ENCODE results near the gene PITPNM1. TPM values are rescaled to one million over a fixed set of nuclear protein-coding genes. Genes with fewer than 3 reads are reported as not detected.
"Not testable (repeated sequence)": the region's sequence is repeated elsewhere in the genome, so short reads cannot be mapped to it uniquely, and the experiment has no call there.

Gene PITPNM1
- total RNA-seq, 4 donors from 2014 or later: 4.0 to 12.2 (median 7.7) TPM

- H3K27ac ChIP-seq: peak overlapping the region in 1 of 4 donors; percentile 90
- H3K27me3 ChIP-seq: no peaks in the 10 kb centered on the region
- H3K4me3 ChIP-seq: peak overlapping the region; percentile 64 to 70 (median 66)
- in situ Hi-C loops (cut with MboI; ENCODE audit: low sequenced_read_pairs in 4 of 4): no loop called here
- H3K36me3 ChIP-seq: peaks cover 0 to 13% of the 10 kb centered on the region in 2 donors
- TF ChIP-seq CTCF (IDR thresholded peaks at IDR 0.05 in 4 of 5, conservative IDR thresholded peaks at IDR 0.05 in 1 of 5) (no peak), POLR2A (IDR thresholded peaks at IDR 0.05) (no peak)
- H3K9me3 ChIP-seq: no peaks in the 10 kb centered on the region
- no peak for DNase-seq
- intact Hi-C loops (cut with DNase I; ENCODE audit: low total_unique reads): loop anchor here (1.0 to 2.0 kb wide), 2 partner anchors 23 to 83 kb away; partner anchors contain the start of gene PPP1CA
- H3K4me1 ChIP-seq: peaks cover 9 to 14% of the 10 kb centered on the region in 2 donors
- ATAC-seq: no peak
Measured at GRCh38 chr11:67483831-67484665, 21.1 kb downstream of the PITPNM1 start.

GRCh38 chr11:67482827-67483798 lies 22.1 kb downstream of the PITPNM1 start, which contains the start of gene AIP:
Gene AIP (plus strand): TSS chr11:67483026. CDS start chr11:67483159, 133 bp downstream.
- Histone ChIP-seq H3K27me3 (no peaks in the 10 kb centered on the region), H3K27ac (peak within 1 kb of the TSS; percentile 83 to 90 (median 86)), H3K36me3 (peaks cover 0 to 12% of the 10 kb centered on the region in 2 donors), H3K4me1 (peaks cover 9 to 14% of the 10 kb centered on the region in 2 donors), H3K4me3 (peak within 1 kb of the TSS; percentile 64 to 70 (median 66)), H3K9me3 (no peaks in the 10 kb centered on the region)
- ATAC-seq (peak; percentile 100), DNase-seq (peak; percentile 96 to 98)
- TF ChIP-seq CTCF (IDR thresholded peaks at IDR 0.05 in 4 of 5, conservative IDR thresholded peaks at IDR 0.05 in 1 of 5) (peak in 2 of 5 experiments; percentile 24 to 25), POLR2A (IDR thresholded peaks at IDR 0.05) (peak; percentile 24 to 53)
- intact Hi-C loops (cut with DNase I; ENCODE audit: low total_unique reads) (loop anchor here (1.0 to 2.0 kb wide), 2 partner anchors 24 to 82 kb away; partner anchors contain the start of gene PPP1CA), in situ Hi-C loops (cut with MboI; ENCODE audit: low sequenced_read_pairs in 4 of 4) (no loop called here)

GRCh38 chr11:67482275-67482826 lies 22.8 kb downstream of the PITPNM1 start:
- no peak for DNase-seq
- Histone ChIP-seq H3K27me3 (no peaks in the 10 kb centered on the region), H3K4me3 (peak overlapping the region; percentile 64 to 70 (median 66)), H3K9me3 (no peaks in the 10 kb centered on the region), H3K36me3 (peaks cover 0 to 5% of the 10 kb centered on the region in 2 donors), H3K27ac (peak overlapping the region; percentile 83 to 90 (median 86)), H3K4me1 (peaks cover 9 to 14% of the 10 kb centered on the region in 2 donors)
- intact Hi-C loops (cut with DNase I; ENCODE audit: low total_unique reads) (loop anchor here (2.0 kb wide), 1 partner anchor 24 kb away; no protein-coding TSS in a partner anchor), in situ Hi-C loops (cut with MboI; ENCODE audit: low sequenced_read_pairs in 4 of 4) (no loop called here)
- peak; percentile 25 to 35 for ATAC-seq
- no peak for TF ChIP-seq POLR2A (IDR thresholded peaks at IDR 0.05)
- TF ChIP-seq CTCF (IDR thresholded peaks at IDR 0.05 in 4 of 5, conservative IDR thresholded peaks at IDR 0.05 in 1 of 5): no peak

- in situ Hi-C loops (cut with MboI; ENCODE audit: low sequenced_read_pairs in 4 of 4): loop anchor here in 2 of 4 donors (10.0 kb wide), 1 partner anchor 83 kb away; the partner anchor contains the start of gene RAD9A (in 2 of the 2)
- H3K36me3 ChIP-seq, ATAC-seq: not testable (repeated sequence)
Measured at GRCh38 chr11:67477344-67478050, 27.7 kb downstream of the PITPNM1 start.

GRCh38 chr11:67476692-67477091 lies 28.5 kb downstream of the PITPNM1 start:
- DNase-seq; H3K4me1 ChIP-seq; H3K27me3 ChIP-seq; intact Hi-C loops (cut with DNase I; ENCODE audit: low total_unique reads); H3K36me3 ChIP-seq; H3K9me3 ChIP-seq; ATAC-seq; H3K4me3 ChIP-seq; H3K27ac ChIP-seq: not testable (repeated sequence)
- in situ Hi-C loops (cut with MboI; ENCODE audit: low sequenced_read_pairs in 4 of 4): loop anchor here in 2 of 4 donors (10.0 kb wide), 1 partner anchor 82 kb away; the partner anchor contains the start of gene RAD9A (in 2 of the 2)

More at GRCh38 chr11:67477344-67478050, 27.7 kb downstream of the PITPNM1 start:
- intact Hi-C loops (cut with DNase I; ENCODE audit: low total_unique reads); H3K27me3 ChIP-seq; H3K4me3 ChIP-seq; H3K27ac ChIP-seq; H3K4me1 ChIP-seq; H3K9me3 ChIP-seq; DNase-seq: not testable (repeated sequence)
